Epithelial cell of umbilical artery (primary cell): Measurements from ENCODE around the gene IARS1. TPM values are rescaled to one million over a fixed set of nuclear protein-coding genes. Genes with fewer than 3 reads are reported as not detected.

Experiments used
- total RNA-seq: library from RNA; depleted of rRNA; stranded (reverse); fragments of >200 nt; gene quantifications from 2 replicates; pipeline ENCODE4 v1.2.3, GENCODE V29; 2014

Gene IARS1
- 201 and 253 TPM in 2 replicates for total RNA-seq

DNA sequence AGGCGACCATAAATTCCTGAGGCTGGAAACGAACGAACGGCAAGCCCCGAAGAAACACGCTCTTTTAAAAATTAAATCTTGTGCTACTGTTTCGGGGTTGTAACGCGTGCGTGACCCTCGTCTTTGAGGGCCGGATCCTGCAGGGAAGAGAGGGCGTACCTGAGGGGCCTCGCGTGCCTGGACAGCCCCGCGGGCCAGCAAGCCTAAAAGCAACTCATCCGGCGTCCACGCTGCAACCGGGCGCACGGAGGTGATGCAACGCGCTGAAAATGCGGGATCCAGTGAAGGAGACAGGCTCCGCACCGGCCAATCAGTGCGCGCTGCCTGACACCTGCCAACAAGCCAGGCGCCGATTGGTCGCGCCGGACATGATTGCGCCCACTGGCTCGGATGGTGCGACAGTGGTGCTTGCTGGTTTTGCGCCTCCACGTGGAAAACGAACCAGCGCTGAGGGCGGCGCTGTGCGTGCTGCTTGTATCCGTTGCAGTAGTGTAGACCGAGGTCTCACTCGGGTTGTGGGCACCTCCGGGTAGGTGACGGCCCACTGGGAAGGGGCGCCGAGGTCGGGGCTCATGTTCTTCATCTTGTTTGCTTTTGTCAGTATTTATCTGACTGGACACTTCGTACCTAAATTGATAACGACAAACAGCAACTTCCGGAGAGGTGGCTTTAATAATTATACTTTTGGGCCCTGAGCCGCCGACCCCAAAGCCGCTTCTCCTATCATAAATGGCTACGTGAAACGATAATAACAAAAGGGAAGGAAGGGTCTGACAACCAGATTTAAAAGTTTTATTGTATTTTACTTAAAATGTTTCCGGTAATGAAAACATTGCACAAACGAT lies at the start of gene IARS1:
TSS of gene IARS1 (minus strand) at position 246 of the 845 bp plus-strand sequence. CDS start 4,278 bp downstream, outside the sequence.

GRCh38 chr9:92325269-92325990 lies 31.9 kb upstream of the IARS1 start, which contains the start of the genes CENPP and NOL8:
TSS of gene CENPP (plus strand) at chr9:92325953.
TSS of gene NOL8 (minus strand) at chr9:92325350. CDS start at chr9:92324161, 1,189 bp downstream.

Other genes starting within 250 kb of the IARS1 start
- 98.1 and 107 TPM in 2 replicates for gene SPTLC1, start 178.3 kb downstream of the IARS1 start, total RNA-seq
- 19.5 and 34.5 TPM in 2 replicates for gene NOL8, start 31.7 kb upstream of the IARS1 start, total RNA-seq
- 2.6 and 4.7 TPM in 2 replicates for gene CENPP, start 32.3 kb upstream of the IARS1 start, total RNA-seq
- gene OGN, start 110.9 kb upstream of the IARS1 start, total RNA-seq: not detected in 2 replicates
- gene OMD, start 130.8 kb upstream of the IARS1 start, total RNA-seq: not detected in 2 replicates
- gene ASPN, start 188.8 kb upstream of the IARS1 start, total RNA-seq: not detected in 2 replicates
- 0.32 TPM in 1 of 2 replicates, not detected in the other for gene ECM2, start 242.3 kb upstream of the IARS1 start, total RNA-seq